PC-9 (cell line): Measurements from ENCODE around the gene BMPR2.

Experiments used
- EZH2 ChIP-seq: fragments of 200-600 bp; sonication (generic); IDR thresholded peaks from 2 replicates; pipeline ENCODE4 v1.8.0; 2017; ENCODE audit warnings: antibody characterized with exemption, low read depth
- TF ChIP-seq, protein P1 (sequence below): fragments of 200-600 bp; sonication (generic); conservative IDR thresholded peaks from 2 replicates; pipeline ENCODE4 v1.6.1; 2017; ENCODE audit warnings: mixed run types, antibody characterized with exemption, mild to moderate bottlenecking, moderate library complexity

DNA sequence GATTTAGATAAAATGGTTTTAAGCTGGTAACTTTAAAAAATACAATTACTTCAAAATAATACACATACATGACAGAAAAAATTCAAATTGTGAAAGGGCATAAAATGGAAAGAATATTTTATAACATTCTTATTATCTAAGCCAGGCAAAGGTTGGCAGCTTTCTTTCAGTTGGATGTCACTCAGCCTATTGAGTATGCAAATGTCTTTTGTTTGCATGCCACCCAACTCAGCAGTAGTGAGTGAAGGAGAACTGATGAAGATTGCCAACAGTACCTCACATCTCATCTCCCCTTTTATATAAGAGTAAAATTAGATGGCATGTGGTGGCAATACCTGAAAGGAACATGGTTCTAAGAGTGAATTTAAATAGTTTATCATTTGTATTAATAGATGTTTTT is 24.8 kb downstream of the BMPR2 start:
- TF ChIP-seq, protein P1, sequence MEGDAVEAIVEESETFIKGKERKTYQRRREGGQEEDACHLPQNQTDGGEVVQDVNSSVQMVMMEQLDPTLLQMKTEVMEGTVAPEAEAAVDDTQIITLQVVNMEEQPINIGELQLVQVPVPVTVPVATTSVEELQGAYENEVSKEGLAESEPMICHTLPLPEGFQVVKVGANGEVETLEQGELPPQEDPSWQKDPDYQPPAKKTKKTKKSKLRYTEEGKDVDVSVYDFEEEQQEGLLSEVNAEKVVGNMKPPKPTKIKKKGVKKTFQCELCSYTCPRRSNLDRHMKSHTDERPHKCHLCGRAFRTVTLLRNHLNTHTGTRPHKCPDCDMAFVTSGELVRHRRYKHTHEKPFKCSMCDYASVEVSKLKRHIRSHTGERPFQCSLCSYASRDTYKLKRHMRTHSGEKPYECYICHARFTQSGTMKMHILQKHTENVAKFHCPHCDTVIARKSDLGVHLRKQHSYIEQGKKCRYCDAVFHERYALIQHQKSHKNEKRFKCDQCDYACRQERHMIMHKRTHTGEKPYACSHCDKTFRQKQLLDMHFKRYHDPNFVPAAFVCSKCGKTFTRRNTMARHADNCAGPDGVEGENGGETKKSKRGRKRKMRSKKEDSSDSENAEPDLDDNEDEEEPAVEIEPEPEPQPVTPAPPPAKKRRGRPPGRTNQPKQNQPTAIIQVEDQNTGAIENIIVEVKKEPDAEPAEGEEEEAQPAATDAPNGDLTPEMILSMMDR = no peak
- TF ChIP-seq EZH2 = no peak
